OCI-LY1 (cell line): Measurements from ENCODE around the gene ZSWIM9.

ENCODE experiments used
- H2AFZ ChIP-seq: fragments of 200-600 bp; sonication (generic), shearing (Covaris generic); 2 replicates; pipeline ENCODE4 v1.6.0; 2014; ENCODE audit warnings: antibody characterized with exemption, mild to moderate bottlenecking, low read length
- H3F3A ChIP-seq: fragments of 200-600 bp; sonication (generic), shearing (Covaris generic); 2 replicates; pipeline ENCODE4 v1.6.0; 2014; ENCODE audit warnings: mild to moderate bottlenecking, antibody characterized with exemption, low read length, moderate library complexity; ENCODE audit not compliant: insufficient read depth
- H3K27ac ChIP-seq: fragments of 200-600 bp; sonication (generic); 2 replicates; pipeline ENCODE4 v1.5.1; 2014; ENCODE audit warnings: low read length, mixed run types, mild to moderate bottlenecking, low read depth; ENCODE audit not compliant: poor library complexity, severe bottlenecking
- H3K27me3 ChIP-seq: fragments of 200-600 bp; sonication (generic); 2 replicates; pipeline ENCODE4 v1.6.0; 2014; ENCODE audit warnings: antibody characterized with exemption, mild to moderate bottlenecking, low read length, moderate library complexity; ENCODE audit not compliant: insufficient read depth
- H3K36me3 ChIP-seq: fragments of 200-600 bp; sonication (generic); 2 replicates; pipeline ENCODE4 v1.6.1; 2014; ENCODE audit warnings: mild to moderate bottlenecking, antibody characterized with exemption, low read length, moderate library complexity, mixed read lengths; ENCODE audit not compliant: insufficient read depth
- H3K4me1 ChIP-seq: fragments of 200-600 bp; sonication (generic); 2 replicates; pipeline ENCODE4 v1.5.1; 2014; ENCODE audit warnings: mild to moderate bottlenecking, low read length, moderate library complexity; ENCODE audit not compliant: insufficient read depth, severe bottlenecking
- H3K4me2 ChIP-seq: fragments of 200-600 bp; sonication (generic), shearing (Covaris generic); 2 replicates; pipeline ENCODE4 v1.6.1; 2014; ENCODE audit warnings: low read length
- H3K4me3 ChIP-seq: fragments of 200-600 bp; sonication (generic); 2 replicates; pipeline ENCODE4 v1.5.1; 2014; ENCODE audit warnings: low read length, low read depth, mild to moderate bottlenecking, mixed read lengths; ENCODE audit not compliant: poor library complexity, severe bottlenecking
- H3K79me2 ChIP-seq: fragments of 200-600 bp; shearing (Covaris generic); 2 replicates; pipeline ENCODE4 v1.6.1; 2016; ENCODE audit warnings: mixed run types, low read length, mixed read lengths; ENCODE audit not compliant: insufficient read depth
- H3K9ac ChIP-seq: fragments of 200-600 bp; sonication (generic), shearing (Covaris generic); 2 replicates; pipeline ENCODE4 v1.6.1; 2014; ENCODE audit warnings: mild to moderate bottlenecking, low read length, mixed read lengths
- H3K9me2 ChIP-seq: fragments of 200-600 bp; sonication (generic), shearing (Covaris generic); 2 replicates; pipeline ENCODE4 v1.6.1; 2014; ENCODE audit warnings: low read depth, mild to moderate bottlenecking, low read length, mixed read lengths
- H3K9me3 ChIP-seq: fragments of 200-600 bp; shearing (Covaris generic); 2 replicates; pipeline ENCODE4 v1.6.1; 2014; ENCODE audit warnings: low read length, mixed read lengths
- H4K20me1 ChIP-seq: fragments of 200-600 bp; sonication (generic), shearing (Covaris generic); 2 replicates; pipeline ENCODE4 v1.6.0; 2016; ENCODE audit warnings: mild to moderate bottlenecking, low read length; ENCODE audit not compliant: insufficient read depth
- EZH2 ChIP-seq: fragments of 200-600 bp; sonication (generic), shearing (Covaris generic); IDR thresholded peaks from 2 replicates; pipeline ENCODE4 v1.8.0; 2017; ENCODE audit warnings: borderline replicate concordance, mixed run types, mild to moderate bottlenecking, antibody characterized with exemption, low read length, moderate library complexity, mixed read lengths
- TF ChIP-seq, protein P1 (sequence below): fragments of 200-600 bp; sonication (generic), shearing (Covaris generic); IDR thresholded peaks from 2 replicates; pipeline ENCODE4 v1.5.1; 2017; ENCODE audit warnings: mild to moderate bottlenecking, antibody characterized with exemption, low read length, moderate library complexity, mixed read lengths

ZSWIM9 gene

DNA sequence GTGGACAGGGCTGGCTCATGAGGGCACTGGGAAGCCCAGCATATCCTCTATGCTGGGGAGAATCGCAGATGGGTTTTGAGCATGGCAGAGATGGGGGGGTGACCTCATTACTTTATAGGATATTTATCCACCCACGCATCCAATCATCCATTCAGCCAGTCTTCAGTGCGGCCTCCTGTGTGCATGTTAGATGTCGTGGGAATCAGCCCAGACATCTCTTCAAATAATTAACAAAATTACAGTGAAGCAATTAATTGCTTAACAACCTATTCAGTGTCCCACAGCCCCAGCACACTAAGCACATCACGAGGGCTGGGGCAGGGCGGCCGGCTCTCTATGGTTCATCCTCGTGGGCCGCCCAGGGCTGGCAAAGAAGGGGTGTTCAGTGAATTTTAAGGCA is 21.9 kb upstream of the ZSWIM9 start:
- Histone ChIP-seq H3K4me2 (no peak overlapping the region), H3K9me2 (no peaks in the 10 kb centered on the region), H3F3A (no peaks in the 10 kb centered on the region), H3K9ac (no peak overlapping the region), H3K27ac (no peak overlapping the region), H3K36me3 (peaks cover 73% of the 10 kb centered on the region), H3K27me3 (no peaks in the 10 kb centered on the region), H3K9me3 (no peaks in the 10 kb centered on the region), H3K4me3 (no peak overlapping the region), H4K20me1 (no peaks in the 10 kb centered on the region), H3K4me1 (no peaks in the 10 kb centered on the region), H2AFZ (no peak overlapping the region), H3K79me2 (no peaks in the 10 kb centered on the region)
- no peak for TF ChIP-seq EZH2
- TF ChIP-seq, protein P1, sequence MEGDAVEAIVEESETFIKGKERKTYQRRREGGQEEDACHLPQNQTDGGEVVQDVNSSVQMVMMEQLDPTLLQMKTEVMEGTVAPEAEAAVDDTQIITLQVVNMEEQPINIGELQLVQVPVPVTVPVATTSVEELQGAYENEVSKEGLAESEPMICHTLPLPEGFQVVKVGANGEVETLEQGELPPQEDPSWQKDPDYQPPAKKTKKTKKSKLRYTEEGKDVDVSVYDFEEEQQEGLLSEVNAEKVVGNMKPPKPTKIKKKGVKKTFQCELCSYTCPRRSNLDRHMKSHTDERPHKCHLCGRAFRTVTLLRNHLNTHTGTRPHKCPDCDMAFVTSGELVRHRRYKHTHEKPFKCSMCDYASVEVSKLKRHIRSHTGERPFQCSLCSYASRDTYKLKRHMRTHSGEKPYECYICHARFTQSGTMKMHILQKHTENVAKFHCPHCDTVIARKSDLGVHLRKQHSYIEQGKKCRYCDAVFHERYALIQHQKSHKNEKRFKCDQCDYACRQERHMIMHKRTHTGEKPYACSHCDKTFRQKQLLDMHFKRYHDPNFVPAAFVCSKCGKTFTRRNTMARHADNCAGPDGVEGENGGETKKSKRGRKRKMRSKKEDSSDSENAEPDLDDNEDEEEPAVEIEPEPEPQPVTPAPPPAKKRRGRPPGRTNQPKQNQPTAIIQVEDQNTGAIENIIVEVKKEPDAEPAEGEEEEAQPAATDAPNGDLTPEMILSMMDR, result no peak

DNA sequence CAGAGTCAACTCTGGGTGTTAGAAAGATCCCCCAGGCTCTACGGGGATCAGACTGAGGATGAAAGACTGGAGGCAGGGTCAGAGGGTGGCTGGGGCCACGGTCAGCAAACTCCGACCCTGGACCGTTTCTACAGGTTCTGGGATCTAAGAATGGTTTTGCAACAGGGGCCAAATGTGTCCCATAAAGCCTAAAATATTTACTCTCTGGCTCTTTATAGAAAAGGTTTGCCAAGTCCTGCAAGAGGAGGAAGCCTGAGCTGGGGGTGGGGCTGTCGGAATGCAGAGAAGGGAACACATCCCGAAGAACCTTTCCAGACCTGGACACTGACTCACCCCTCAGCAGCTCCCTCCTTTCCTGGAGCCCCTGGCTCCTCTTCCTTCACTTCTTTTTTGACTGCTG is 21.1 kb upstream of the ZSWIM9 start:
- H3K4me1 ChIP-seq, result no peaks in the 10 kb centered on the region
- no peak overlapping the region for H2AFZ ChIP-seq
- H3K4me2 ChIP-seq, result no peak overlapping the region
- no peaks in the 10 kb centered on the region for H3F3A ChIP-seq
- no peak for TF ChIP-seq EZH2
- TF ChIP-seq, protein P1, result no peak
- H3K9me3 ChIP-seq, result no peaks in the 10 kb centered on the region
- no peak overlapping the region for H3K4me3 ChIP-seq
- no peak overlapping the region for H3K27ac ChIP-seq
- no peak overlapping the region for H3K9ac ChIP-seq
- no peaks in the 10 kb centered on the region for H3K9me2 ChIP-seq
- H3K36me3 ChIP-seq, result peaks cover 69% of the 10 kb centered on the region
- H3K79me2 ChIP-seq, result no peaks in the 10 kb centered on the region
- H3K27me3 ChIP-seq, result no peaks in the 10 kb centered on the region
- H4K20me1 ChIP-seq, result no peaks in the 10 kb centered on the region

DNA sequence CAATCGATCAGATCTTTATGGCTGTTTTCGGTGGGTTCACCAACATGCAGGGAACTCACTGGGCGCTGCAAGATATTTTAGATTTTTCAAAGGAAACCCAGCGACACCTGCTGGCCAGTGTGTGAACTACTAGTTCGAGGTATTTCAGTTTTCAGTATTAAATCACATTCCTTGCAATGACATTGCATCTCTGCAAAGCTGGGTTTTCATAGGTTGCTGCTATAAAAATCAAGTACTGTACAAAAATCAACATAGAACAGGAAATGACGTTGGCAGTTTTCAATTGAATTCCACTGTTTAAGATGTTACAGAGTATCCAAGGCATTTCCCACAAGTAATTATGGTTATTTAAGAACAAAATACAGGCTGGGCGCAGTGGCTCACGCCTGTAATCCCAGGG is 17.9 kb upstream of the ZSWIM9 start:
- Histone ChIP-seq H3K27me3 (no peaks in the 10 kb centered on the region), H3K4me3 (no peak overlapping the region), H3K27ac (no peak overlapping the region), H3K9me2 (no peaks in the 10 kb centered on the region), H4K20me1 (no peaks in the 10 kb centered on the region), H3K4me1 (no peaks in the 10 kb centered on the region), H3K9ac (no peak overlapping the region), H3K79me2 (no peaks in the 10 kb centered on the region), H3K36me3 (peaks cover 58% of the 10 kb centered on the region), H3F3A (no peaks in the 10 kb centered on the region), H2AFZ (no peak overlapping the region), H3K4me2 (no peak overlapping the region), H3K9me3 (no peaks in the 10 kb centered on the region)
- TF ChIP-seq, protein P1, result peak; percentile 85
- TF ChIP-seq EZH2, result no peak
